ENCODE results near the gene TSPAN18.
"Not testable (repeated sequence)": the region's sequence is repeated elsewhere in the genome, so short reads cannot be mapped to it uniquely, and the experiment has no call there.

Gene TSPAN18

DNA sequence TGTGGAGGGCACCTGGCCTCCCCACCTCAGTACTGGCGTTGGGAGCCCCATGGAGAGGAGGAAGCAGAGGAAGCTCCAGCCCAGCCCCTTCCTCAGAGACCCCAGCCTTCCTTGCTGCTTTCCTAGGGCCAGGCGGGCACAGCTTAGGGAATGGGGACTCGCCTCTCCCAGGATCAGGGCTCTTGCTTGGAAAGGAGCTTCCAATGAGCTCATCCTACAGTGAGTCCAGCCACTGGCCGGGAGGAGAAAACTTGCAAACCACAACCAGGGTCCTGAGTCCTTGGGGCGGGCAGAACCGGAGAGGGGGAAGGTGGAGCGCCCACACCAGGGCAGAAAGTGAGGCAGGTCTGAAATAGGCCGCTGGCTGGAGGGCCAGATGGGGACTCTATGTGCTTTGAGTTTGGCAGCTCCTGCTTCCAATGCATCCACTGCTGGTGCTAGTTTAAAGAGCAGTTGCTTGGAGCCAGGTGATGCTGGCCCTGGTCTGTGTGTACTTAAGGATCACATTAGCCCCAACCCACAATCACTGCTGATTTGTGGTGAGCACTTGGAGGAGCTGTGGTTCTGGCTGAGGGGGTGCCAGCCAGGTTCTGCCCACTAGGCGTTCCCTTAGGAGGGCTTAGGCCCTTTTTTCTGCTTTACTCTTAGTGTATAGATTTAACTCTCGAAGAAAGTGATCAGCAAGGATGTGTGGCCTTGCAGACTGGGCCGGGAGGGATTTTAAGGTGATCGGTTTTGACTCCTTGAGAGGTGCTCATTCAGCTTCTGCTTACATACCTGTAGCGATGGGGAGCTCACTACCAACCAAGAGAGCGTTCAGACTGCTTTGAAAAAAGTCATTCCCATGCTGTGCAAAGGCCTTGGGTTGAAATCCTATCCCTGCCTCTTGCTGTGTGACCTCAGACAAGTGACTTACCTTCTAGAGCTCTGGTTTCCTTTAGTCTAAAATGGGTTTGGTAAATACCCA, 142.0 kb downstream of the TSPAN18 start:
- no peak for DNase-seq (ENCODE audit: low read depth, low spot score)

- DNase-seq (ENCODE audit: low read depth, low spot score) = no peak
These were observed 143.4 kb downstream of the TSPAN18 start for GRCh38 chr11:44870181-44870580.

DNA sequence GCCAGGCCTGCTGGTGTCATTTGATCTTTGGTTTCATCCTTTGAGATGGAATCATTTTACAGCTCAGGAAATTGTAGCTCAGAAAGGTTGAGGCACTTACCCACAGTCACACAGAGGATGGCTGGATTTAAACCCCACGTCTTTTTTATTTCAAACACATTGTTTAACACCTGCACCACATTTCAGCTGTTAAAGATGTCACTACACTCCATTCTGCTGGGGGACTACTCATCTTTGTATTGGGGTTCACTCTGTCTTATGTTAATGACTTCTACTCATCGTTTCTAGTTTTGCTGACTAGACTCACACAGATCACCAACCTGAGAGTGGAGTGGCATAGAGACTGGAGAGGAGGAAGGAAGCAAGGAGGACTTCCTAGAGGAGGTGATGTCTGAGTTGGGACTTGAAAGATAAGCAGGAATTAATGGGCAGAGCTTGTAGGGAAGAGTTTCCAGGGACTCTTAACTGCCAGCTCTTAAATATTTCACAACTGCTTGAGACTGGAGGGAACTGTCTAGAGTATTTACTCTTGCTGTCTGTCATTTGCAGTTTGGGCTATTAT, 143.9 kb downstream of the TSPAN18 start:
- no peak for DNase-seq (ENCODE audit: low read depth, low spot score)

DNA sequence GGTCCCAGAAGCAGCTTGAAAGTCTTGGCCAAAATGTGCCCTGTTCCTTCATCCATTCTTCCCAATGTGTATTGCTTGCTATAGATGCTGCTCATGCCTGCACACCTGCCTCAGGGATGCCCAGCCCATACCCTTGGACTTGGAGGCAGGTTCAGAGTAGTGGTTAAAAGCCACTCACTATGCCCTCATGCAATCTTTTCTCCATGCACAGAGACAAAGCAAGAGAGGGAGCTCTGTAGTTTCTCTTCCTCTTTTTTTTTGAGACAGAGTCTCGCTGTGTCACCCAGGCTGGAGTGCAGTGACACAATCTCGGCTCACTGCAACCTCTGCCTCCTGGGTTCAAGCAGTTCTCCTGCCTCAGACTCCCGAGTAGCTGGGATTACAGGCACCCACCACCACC, 144.9 kb downstream of the TSPAN18 start:
- DNase-seq (ENCODE audit: low read depth, low spot score) = not testable (repeated sequence)

GRCh38 chr11:44872556-44872955, 145.8 kb downstream of the TSPAN18 start:
- DNase-seq (ENCODE audit: low read depth, low spot score) = no peak

DNA sequence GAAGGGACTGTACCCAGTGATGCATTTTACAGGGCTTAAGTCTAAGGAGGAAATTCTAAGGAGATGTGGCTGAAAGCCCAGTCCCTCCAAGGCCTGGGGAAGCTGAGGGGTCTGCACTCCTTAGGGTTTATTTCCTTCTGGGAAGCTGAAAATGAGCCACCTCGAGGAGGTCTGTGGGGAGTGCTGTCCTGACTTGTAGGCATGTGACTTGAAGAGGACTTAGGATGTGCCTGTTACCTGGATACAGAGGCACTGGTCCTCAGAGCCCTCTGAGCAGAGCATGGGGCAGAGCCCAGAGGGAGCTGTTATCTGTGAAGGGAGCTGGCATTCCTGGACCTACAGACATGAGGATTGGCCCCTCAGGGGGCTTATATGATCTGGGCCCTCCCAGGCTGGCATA, 146.8 kb downstream of the TSPAN18 start:
- DNase-seq (ENCODE audit: low read depth, low spot score) = no peak

DNA sequence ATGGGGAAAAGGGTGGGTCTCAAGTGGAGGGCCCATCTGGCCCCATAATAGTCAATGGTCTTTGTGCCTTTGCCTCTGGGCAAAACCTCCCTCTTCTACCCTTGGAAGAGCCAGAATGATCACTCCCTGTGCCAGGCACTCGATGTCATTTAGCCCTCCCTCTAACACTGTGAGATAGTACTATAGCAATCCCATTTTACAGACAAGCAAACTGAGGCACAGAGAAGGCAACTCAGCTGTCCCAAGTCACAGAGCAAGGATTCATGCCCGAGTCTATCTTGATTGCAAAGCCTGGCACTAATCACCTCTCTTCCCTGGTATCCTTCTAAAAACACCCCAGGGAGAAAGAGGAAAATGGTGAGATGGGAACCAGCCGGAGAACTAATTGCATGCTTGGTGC, 147.5 kb downstream of the TSPAN18 start:
- no peak for DNase-seq (ENCODE audit: low read depth, low spot score)

- no peak for DNase-seq (ENCODE audit: low read depth, low spot score)
These were observed 148.3 kb downstream of the TSPAN18 start for GRCh38 chr11:44875037-44875436.

DNA sequence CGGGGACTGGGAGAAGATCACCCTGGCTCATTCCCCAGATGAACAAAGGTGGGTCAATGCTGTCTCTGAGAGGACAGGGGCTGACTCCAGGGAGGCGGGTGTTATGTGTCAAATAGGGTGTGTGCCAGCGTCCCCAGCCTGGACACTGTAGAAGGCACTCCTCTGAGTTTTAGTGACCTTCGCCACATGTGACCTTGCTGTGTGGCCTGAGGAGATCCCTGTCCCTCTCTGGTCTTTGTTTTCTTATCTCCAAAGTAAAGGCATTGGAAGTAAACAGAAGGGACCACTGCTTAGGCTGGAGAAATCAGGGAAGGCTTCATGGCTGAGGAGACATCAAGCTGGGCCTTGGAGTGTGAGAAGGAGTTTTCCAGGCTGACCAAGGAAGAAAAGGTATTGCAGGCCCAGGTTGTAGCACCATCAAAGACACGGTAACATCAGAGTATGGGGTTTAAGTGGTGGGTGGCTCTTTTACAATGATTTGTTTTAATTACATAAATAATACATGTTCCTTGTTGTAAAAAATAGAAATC, 149.5 kb downstream of the TSPAN18 start:
- no peak for DNase-seq (ENCODE audit: low read depth, low spot score)

GRCh38 chr11:44876906-44877305, 150.1 kb downstream of the TSPAN18 start:
- no peak for DNase-seq (ENCODE audit: low read depth, low spot score)

DNA sequence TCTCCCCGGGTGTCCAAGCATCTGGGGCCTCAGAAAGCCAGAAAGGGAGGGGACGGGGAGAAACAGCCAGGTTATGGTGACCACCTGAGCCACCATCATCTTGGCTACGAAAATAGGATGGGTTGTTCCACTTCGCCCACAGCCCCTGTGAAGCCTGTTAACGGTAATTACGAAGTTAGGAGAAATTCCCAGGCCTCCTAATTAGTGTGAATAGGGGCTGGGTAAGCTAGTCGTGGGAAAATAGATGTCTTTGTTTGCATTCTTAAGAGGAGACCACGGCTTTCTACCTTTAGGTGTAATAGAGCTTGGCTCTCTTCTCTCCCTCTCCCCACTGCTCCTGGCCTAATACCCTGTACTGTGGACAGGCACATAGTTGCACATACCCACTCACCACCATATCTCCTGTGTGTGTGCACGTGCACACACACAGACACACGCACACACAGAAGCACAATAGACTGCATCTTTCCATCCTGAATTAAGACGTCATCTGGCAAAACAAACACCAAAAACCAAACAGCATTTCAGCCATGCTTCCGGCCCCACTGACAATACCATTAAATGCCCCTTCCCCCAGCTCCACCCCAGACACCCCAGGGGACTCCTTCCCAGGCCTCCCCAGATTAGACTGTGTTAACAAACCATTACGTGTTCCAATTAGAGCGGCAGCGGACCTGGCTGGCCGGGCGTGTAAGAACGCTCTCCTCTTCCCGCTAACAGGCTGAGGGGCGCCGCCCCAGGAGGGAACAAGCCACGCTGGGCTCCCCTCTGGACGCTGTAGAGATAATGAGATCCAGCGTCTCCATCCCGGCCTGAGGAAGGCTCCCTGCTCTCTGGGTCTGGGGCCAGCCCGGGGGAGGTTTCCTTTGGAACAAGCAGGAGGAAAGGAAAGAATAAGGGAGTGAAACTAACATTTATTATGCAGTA, 151.1 kb downstream of the TSPAN18 start:
- DNase-seq (ENCODE audit: low read depth, low spot score) = no peak

- no peak for DNase-seq (ENCODE audit: low read depth, low spot score)
These were observed 151.9 kb downstream of the TSPAN18 start for GRCh38 chr11:44878711-44879110.

- DNase-seq (ENCODE audit: low read depth, low spot score) = no peak
These were observed 152.7 kb downstream of the TSPAN18 start for GRCh38 chr11:44879432-44879831.

DNA sequence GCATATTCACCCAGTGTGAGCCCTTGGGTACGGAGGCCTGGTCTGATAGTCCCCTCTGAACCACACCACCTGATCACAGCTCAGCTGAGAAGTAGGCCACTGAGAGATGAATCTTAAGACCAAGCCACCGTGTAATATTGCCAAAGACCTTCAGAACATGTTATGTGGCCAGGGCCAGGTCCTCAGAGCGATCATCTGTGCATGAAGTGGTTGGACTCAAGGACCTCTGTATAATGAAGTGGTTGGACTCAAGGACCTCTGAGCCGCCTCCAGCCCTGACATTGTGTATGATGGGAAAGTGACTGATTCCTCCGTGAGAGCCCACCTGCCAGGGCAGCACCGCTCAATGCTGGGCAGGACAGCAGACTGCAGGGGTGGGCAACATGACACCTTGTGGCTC, 153.7 kb downstream of the TSPAN18 start:
- no peak for DNase-seq (ENCODE audit: low read depth, low spot score)

- no peak for DNase-seq (ENCODE audit: low read depth, low spot score)
These were observed 154.2 kb downstream of the TSPAN18 start for GRCh38 chr11:44880953-44881352.

- DNase-seq (ENCODE audit: low read depth, low spot score) = no peak
These were observed 156.5 kb downstream of the TSPAN18 start for GRCh38 chr11:44883277-44883676.

GRCh38 chr11:44884056-44884455, 157.3 kb downstream of the TSPAN18 start:
- no peak for DNase-seq (ENCODE audit: low read depth, low spot score)

DNA sequence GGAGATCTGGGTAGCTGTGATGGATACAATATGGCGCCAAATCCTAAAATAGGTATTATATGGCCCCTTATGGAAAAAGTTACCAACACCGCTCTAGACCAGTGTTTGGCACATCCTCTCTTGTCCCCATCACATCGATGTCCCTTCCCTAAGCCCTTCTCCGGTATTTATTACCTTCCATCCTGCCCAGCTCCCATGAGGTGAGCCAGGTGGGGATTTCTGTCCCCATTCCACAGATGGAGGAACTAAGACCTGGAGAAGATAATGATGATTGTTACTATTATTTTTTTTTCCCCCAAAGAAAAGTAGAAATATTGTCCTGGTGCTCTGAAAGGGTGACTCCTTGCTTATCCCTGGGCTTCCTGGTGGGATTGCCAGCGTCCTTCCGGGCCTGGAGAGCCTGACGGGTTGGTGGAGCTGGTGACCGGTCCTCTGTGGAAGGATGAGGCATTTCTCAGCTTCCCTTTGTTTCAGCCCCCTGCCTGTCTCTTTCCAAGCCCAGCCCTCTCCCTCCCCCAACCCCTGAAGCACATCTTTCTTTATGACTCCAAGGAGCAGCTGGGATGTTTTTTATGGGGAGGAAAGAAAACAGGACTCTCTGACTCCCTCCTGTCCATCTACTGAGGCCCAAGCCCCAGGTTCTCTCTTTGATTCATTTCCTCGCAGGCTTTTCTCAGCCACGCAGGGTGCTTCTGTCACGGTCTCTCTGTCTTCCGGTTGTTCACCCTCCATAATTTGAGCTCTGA, 158.5 kb downstream of the TSPAN18 start:
- DNase-seq (ENCODE audit: low read depth, low spot score) = no peak

DNA sequence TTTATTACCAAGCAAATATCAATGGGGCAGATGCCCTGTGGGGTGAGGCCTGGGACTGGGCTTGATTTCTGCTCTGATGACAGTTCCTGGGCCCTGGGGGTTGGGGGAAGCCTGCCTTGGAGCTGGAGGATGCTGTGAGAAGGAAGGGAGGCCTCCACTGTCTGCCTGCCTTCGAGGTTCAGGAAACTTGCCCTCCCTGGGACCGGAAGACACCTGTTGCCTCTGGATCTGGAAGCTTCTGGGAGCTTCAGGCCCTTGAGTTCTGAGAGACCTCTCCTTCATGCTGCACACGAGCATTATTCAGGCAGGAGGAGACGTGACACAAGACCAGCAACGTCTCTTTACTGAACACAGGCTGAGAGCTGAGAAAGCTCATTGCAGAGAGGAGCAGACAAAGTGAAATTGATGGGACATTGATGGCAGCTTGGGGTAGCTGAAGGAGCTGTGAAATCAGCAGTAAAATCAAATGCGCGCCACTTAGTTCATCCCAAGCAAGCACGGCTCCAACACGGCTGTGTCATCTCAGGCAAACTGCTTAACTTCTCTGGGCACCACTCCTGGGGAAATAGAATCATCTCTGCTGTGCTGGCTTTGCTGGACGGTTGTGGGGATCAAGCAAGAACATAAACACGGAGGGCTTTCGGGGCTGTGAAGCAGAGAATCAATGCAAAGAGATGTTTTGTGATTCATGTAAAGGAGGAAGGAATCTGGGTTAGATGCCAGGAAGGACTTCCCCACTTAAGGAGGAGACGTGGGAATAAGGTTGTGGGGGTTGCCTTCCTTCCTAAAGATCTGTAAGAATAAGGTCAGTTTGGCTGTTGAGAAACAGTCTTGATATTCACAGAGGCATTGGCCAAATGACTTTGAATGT, 159.4 kb downstream of the TSPAN18 start:
- no peak for DNase-seq (ENCODE audit: low read depth, low spot score)

GRCh38 chr11:44886790-44887140, 160.0 kb downstream of the TSPAN18 start:
- DNase-seq (ENCODE audit: low read depth, low spot score) = no peak
